ENCODE measurements around the gene EMB. TPM values are rescaled to one million over a fixed set of nuclear protein-coding genes. Genes with fewer than 3 reads are reported as not detected.
"Not testable (repeated sequence)": the region's sequence is repeated elsewhere in the genome, so short reads cannot be mapped to it uniquely, and the experiment has no call there.

The EMB gene
- total RNA-seq, 1 experiment from 2014 or later, result 40.4 TPM

- TF ChIP-seq RORB (CRISPR knock-in tag; IDR thresholded peaks at IDR 0.05) (no peak), ATF3 (CRISPR knock-in tag; conservative IDR thresholded peaks at IDR 0.05) (no peak), ETV6 (CRISPR knock-in tag; IDR thresholded peaks at IDR 0.05) (no peak), E2F5 (CRISPR knock-in tag; IDR thresholded peaks at IDR 0.05) (no peak), ZNF121 (CRISPR knock-in tag; IDR thresholded peaks at IDR 0.05) (no peak), CREB1 (CRISPR knock-in tag; IDR thresholded peaks at IDR 0.05) (no peak)
Measured at GRCh38 chr5:50415912-50416311, 25.2 kb downstream of the EMB start (continued).

GRCh38 chr5:50410932-50411331 is 30.2 kb downstream of the EMB start:
- H3K9me3 Mint-ChIP-seq; DNase-seq (ENCODE audit: low spot score); POLR2A ChIA-PET; H3K27me3 Mint-ChIP-seq (ENCODE audit: low read depth); ATAC-seq; H3K4me3 Mint-ChIP-seq; CTCF ChIA-PET; H3K36me3 Mint-ChIP-seq; H3K27ac Mint-ChIP-seq: not testable (repeated sequence)
- peaks cover 27% of the 10 kb centered on the region for H3K4me1 Mint-ChIP-seq

- Mint-ChIP-seq H3K4me1 (peaks cover 14% of the 10 kb centered on the region), H3K4me3 (no peak overlapping the region), H3K27ac (no peak overlapping the region), H3K9me3 (no peaks in the 10 kb centered on the region), H3K36me3 (no peaks in the 10 kb centered on the region), H3K27me3 (ENCODE audit: low read depth) (no peaks in the 10 kb centered on the region)
- DNase-seq (ENCODE audit: low spot score) (no peak), ATAC-seq (no peak)
- no peak for TF ChIP-seq ZNF263 (CRISPR knock-in tag; IDR thresholded peaks at IDR 0.05; ENCODE audit: low read depth)
- TF ChIP-seq KAT7 (CRISPR knock-in tag; IDR thresholded peaks at IDR 0.05; ENCODE audit: borderline replicate concordance), result no peak
- TF ChIP-seq ZNF232 (CRISPR knock-in tag; IDR thresholded peaks at IDR 0.05), result no peak
- no peak for TF ChIP-seq PREB (CRISPR knock-in tag; IDR thresholded peaks at IDR 0.05; ENCODE audit: borderline replicate concordance)
- TF ChIP-seq FOXK1 (CRISPR knock-in tag; IDR thresholded peaks at IDR 0.05), result no peak
- no peak for TF ChIP-seq PRRX2 (CRISPR knock-in tag; IDR thresholded peaks at IDR 0.05)
- TF ChIP-seq ZMAT4 (CRISPR knock-in tag; IDR thresholded peaks at IDR 0.05), result no peak
- TF ChIP-seq EMX1 (CRISPR knock-in tag; IDR thresholded peaks at IDR 0.05), result no peak
- TF ChIP-seq CREB1 (CRISPR knock-in tag; IDR thresholded peaks at IDR 0.05), result no peak
- no peak for TF ChIP-seq NR2C2 (CRISPR knock-in tag; IDR thresholded peaks at IDR 0.05)
- no peak for TF ChIP-seq PRDM15 (CRISPR knock-in tag; IDR thresholded peaks at IDR 0.05)
- no peak for TF ChIP-seq MLX (CRISPR knock-in tag; IDR thresholded peaks at IDR 0.05)
- no peak for TF ChIP-seq TEAD4 (CRISPR knock-in tag; IDR thresholded peaks at IDR 0.05)
- TF ChIP-seq AR (CRISPR knock-in tag; IDR thresholded peaks at IDR 0.05), result no peak
- no peak for TF ChIP-seq ERG (CRISPR knock-in tag; IDR thresholded peaks at IDR 0.05)
- no peak for TF ChIP-seq ZNF512 (CRISPR knock-in tag; IDR thresholded peaks at IDR 0.05; ENCODE audit: borderline replicate concordance)
- ChIA-PET POLR2A (no interaction called here), CTCF (no interaction called here)
Measured at GRCh38 chr5:50406877-50407276, 34.2 kb downstream of the EMB start.

Measured in WTC11 (cell line).